Fibroblast of villous mesenchyme (primary cell): ENCODE data around the gene INSIG1. TPM values are rescaled to one million over a fixed set of nuclear protein-coding genes. Genes with fewer than 3 reads are reported as not detected.

Experiments used
- DNase-seq: peaks from one replicate; pipeline ENCODE4 v3.0.0-alpha.2; 2010; ENCODE audit warnings: low read depth
- H3K4me3 ChIP-seq: 2 replicates; pipeline ENCODE4 v1.5.1; 2011; ENCODE audit warnings: low read depth, mild to moderate bottlenecking, low read length
- total RNA-seq: library from RNA; depleted of rRNA; stranded (reverse); fragments of >200 nt; gene quantifications from 2 replicates; pipeline ENCODE4 v1.2.3, GENCODE V29; 2012
- TF ChIP-seq, protein P1 (sequence below): IDR thresholded peaks from 2 replicates; pipeline ENCODE4 v1.5.1; 2012; ENCODE audit warnings: low read depth, mild to moderate bottlenecking, low read length; ENCODE audit not compliant: insufficient read depth

Gene INSIG1
- total RNA-seq, 1 donor, result 389 TPM

DNA sequence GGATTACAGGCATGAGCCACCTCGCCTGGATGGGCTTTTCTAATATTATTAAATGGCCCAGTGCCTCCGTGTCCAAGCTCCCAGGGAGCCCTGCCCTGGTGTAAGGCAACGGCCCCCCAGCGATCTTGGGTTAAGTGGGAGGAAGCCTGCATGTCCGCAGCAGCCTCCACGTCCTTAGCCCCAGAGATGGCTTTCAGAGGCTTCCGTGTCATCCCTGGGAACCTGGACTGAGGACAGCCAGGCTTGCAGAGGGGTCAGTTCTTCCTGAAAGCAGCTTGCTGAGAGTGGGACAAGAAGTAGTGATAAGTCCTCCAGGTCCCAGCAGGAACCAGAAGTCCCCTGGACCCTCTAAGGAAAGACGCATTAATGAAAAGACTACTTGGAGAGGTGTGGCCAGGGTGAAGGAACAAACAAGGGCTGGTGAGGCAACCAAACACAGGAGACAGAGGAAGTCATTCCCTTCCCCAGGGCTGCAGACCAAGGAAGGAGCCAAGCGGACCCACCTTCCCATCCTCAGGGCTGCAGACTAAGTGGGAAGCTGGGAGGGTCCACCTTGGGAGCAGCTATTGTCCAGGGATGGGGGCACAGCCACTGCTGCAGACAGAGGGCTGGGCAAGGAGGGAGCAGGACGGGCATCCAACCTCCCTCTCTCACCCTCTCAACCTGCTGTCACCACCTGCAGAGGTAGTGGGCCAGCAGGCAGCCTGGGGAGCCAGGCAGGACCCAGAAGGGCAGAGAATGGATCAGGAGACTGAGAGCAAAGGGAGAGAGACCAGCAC lies 13.0 kb upstream of the INSIG1 start:
- TF ChIP-seq, protein P1, sequence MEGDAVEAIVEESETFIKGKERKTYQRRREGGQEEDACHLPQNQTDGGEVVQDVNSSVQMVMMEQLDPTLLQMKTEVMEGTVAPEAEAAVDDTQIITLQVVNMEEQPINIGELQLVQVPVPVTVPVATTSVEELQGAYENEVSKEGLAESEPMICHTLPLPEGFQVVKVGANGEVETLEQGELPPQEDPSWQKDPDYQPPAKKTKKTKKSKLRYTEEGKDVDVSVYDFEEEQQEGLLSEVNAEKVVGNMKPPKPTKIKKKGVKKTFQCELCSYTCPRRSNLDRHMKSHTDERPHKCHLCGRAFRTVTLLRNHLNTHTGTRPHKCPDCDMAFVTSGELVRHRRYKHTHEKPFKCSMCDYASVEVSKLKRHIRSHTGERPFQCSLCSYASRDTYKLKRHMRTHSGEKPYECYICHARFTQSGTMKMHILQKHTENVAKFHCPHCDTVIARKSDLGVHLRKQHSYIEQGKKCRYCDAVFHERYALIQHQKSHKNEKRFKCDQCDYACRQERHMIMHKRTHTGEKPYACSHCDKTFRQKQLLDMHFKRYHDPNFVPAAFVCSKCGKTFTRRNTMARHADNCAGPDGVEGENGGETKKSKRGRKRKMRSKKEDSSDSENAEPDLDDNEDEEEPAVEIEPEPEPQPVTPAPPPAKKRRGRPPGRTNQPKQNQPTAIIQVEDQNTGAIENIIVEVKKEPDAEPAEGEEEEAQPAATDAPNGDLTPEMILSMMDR, result no peak
- H3K4me3 ChIP-seq, result no peak overlapping the region
- no peak for DNase-seq

DNA sequence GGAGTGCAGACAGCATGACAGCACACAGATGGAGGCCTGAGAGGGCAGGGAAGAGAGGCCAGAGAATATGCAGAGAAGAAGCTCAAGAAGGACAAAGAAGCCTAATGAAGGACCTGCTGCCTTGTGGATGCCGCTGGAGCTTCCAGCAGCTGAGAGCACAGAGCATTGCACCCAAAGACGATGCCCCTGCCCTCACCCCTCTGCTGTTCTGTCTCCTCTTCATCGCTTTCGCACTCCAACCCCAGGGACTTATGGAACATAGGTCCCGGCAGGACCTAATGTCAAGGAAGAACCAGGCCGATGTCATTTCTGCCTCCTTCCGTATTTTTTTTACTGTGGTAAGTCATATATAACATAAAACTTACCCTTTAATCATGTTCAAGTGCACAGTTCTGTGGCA lies 12.3 kb upstream of the INSIG1 start:
- TF ChIP-seq, protein P1, result no peak
- DNase-seq, result no peak
- H3K4me3 ChIP-seq, result no peak overlapping the region

DNA sequence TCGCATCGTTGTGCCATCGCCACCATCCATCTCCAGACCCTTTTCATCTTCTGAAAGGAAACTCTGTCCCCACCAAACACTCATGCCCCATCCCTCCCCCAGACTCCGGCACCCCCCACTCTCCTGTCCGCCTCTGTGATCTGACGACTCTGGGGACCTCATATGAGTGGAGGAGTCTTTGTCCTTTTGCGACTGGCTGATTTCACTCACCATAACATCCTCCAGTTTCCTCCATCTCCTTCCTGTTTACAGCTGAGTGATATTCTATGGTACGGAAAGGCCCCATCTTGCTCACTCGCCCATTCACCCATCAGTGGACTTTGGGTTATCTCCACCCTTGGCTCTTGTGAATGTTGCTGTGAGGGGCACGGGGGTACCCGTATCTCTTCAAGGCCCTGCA lies 11.8 kb upstream of the INSIG1 start:
- no peak for DNase-seq
- TF ChIP-seq, protein P1, result no peak
- H3K4me3 ChIP-seq, result no peak overlapping the region

DNA sequence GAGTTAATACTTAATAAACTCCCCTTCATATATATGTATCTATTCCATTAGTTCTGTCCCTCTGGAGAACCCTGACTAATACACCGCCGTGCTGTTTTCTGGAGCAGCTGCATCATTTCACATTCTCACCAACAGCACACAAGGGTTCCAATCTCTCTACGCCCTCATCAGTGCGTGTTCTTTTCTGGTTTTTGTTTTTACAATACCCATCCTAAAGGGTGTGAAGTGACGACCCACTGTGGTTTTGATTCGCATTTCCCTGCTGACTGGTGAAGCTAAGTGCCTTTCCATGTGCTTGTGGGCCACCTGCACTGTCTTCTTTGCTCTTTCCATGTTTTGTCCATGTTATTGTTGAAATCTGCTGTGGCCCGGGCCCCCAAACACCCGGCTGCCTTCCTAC lies 11.0 kb upstream of the INSIG1 start:
- TF ChIP-seq, protein P1, result no peak
- DNase-seq, result no peak
- no peak overlapping the region for H3K4me3 ChIP-seq

DNA sequence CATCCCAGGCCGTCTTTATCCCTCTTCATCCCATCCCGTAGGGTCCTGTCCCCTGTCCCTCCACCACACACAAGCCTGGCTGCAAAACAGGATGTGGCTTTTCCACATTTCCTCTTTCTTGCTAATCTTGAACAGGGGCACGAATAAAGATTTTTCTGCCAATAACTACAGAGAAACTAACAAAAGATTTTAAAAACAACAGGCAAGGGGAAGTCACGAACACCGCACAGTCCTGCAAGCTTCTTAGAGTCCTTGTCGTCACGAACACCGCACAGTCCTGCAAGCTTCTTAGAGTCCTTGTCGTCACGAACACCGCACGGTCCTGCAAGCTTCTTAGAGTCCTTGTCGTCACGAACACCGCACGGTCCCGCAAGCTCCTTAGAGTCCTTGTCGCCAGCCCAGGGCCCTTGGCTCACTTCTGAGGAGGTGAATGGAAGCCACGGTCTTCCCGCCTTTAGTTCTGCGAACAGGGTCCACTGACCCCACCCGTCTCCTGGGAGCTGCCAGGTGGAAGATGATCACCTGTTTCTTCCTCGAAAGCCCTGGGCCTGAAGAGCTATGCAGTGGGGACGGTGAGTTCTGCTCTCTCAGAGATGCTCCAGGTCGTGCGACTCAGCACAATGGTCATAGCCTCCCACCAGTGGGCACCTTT lies 10.3 kb upstream of the INSIG1 start:
- H3K4me3 ChIP-seq, result no peak overlapping the region
- no peak for DNase-seq
- TF ChIP-seq, protein P1, result no peak

DNA sequence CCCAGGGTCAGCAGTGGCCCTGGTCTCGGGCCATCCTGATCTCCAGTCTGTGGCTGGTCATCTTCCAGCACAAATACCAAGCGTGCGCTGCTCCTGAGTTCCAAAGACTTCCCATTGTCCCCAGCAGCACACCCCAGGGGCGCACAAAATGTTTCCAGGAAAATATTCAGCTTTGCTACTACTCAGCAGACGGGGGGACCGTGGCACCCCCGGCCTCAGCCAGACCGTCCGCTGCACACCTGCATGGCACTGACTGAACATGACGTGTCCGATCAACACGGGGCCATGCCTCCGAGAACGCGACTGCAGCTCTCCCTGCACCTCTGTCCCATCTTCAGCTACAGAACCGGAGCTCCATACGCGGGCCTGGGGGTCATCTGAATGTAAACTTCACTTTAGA lies 9.6 kb upstream of the INSIG1 start:
- DNase-seq, result no peak
- TF ChIP-seq, protein P1, result no peak
- H3K4me3 ChIP-seq, result no peak overlapping the region
